Measurements from ENCODE around the gene NKAIN2. TPM values are rescaled to one million over a fixed set of nuclear protein-coding genes. Genes with fewer than 3 reads are reported as not detected.

Gene NKAIN2
- total RNA-seq, 2 experiments from 2014 or later, result not detected

GRCh38 chr6:124757560-124757959 is 953.9 kb downstream of the NKAIN2 start:
- intact Hi-C loops (cut with DNase I, micrococcal nuclease), result no loop called here
- no peaks in the 10 kb centered on the region for H3K36me3 Mint-ChIP-seq (ENCODE audit: low read depth)
- H3K4me3 Mint-ChIP-seq, result no peak overlapping the region
- DNase-seq, result no peak
- POLR2A ChIA-PET, result no interaction called here
- no peak overlapping the region for H3K27ac Mint-ChIP-seq
- CTCF ChIA-PET, result no interaction called here
- no peak for ATAC-seq
- H3K4me1 Mint-ChIP-seq, result no peaks in the 10 kb centered on the region
- no peaks in the 10 kb centered on the region for H3K27me3 Mint-ChIP-seq
- no peaks in the 10 kb centered on the region for H3K9me3 Mint-ChIP-seq (ENCODE audit: low read depth)

GRCh38 chr6:124758663-124759062 is 955.0 kb downstream of the NKAIN2 start:
- DNase-seq (no peak), ATAC-seq (no peak)
- CTCF ChIA-PET, result no interaction called here
- POLR2A ChIA-PET, result no interaction called here
- Mint-ChIP-seq H3K4me1 (no peaks in the 10 kb centered on the region), H3K36me3 (ENCODE audit: low read depth) (no peaks in the 10 kb centered on the region), H3K27ac (no peak overlapping the region), H3K9me3 (ENCODE audit: low read depth) (no peaks in the 10 kb centered on the region), H3K27me3 (no peaks in the 10 kb centered on the region), H3K4me3 (no peak overlapping the region)
- intact Hi-C loops (cut with DNase I, micrococcal nuclease), result no loop called here

GRCh38 chr6:124765280-124765679 is 961.6 kb downstream of the NKAIN2 start:
- ATAC-seq (no peak), DNase-seq (no peak)
- ChIA-PET POLR2A (no interaction called here), CTCF (no interaction called here)
- H3K36me3 Mint-ChIP-seq (ENCODE audit: low read depth), result no peaks in the 10 kb centered on the region
- no peak overlapping the region for H3K4me3 Mint-ChIP-seq
- no peaks in the 10 kb centered on the region for H3K4me1 Mint-ChIP-seq
- peaks cover 2% of the 10 kb centered on the region for H3K27me3 Mint-ChIP-seq
- intact Hi-C loops (cut with DNase I, micrococcal nuclease), result no loop called here
- no peaks in the 10 kb centered on the region for H3K9me3 Mint-ChIP-seq (ENCODE audit: low read depth)
- H3K27ac Mint-ChIP-seq, result no peak overlapping the region

- intact Hi-C loops (cut with DNase I, micrococcal nuclease), result no loop called here
- no peak for ATAC-seq
- H3K27me3 Mint-ChIP-seq, result peaks cover 5% of the 10 kb centered on the region
- H3K9me3 Mint-ChIP-seq (ENCODE audit: low read depth), result no peaks in the 10 kb centered on the region
- POLR2A ChIA-PET, result no interaction called here
- H3K27ac Mint-ChIP-seq, result no peak overlapping the region
- H3K4me1 Mint-ChIP-seq, result no peaks in the 10 kb centered on the region
- CTCF ChIA-PET, result no interaction called here
- no peak for DNase-seq
- no peaks in the 10 kb centered on the region for H3K36me3 Mint-ChIP-seq (ENCODE audit: low read depth)
- no peak overlapping the region for H3K4me3 Mint-ChIP-seq
Measured at GRCh38 chr6:124768224-124768623, 964.6 kb downstream of the NKAIN2 start.

GRCh38 chr6:124769811-124770544 is 966.3 kb downstream of the NKAIN2 start:
- no peak overlapping the region for H3K4me3 Mint-ChIP-seq
- H3K4me1 Mint-ChIP-seq, result no peaks in the 10 kb centered on the region
- H3K27ac Mint-ChIP-seq, result no peak overlapping the region
- CTCF ChIA-PET, result no interaction called here
- H3K27me3 Mint-ChIP-seq, result peaks cover 5% of the 10 kb centered on the region
- ATAC-seq (no peak), DNase-seq (no peak)
- intact Hi-C loops (cut with DNase I, micrococcal nuclease), result no loop called here
- POLR2A ChIA-PET, result no interaction called here
- H3K36me3 Mint-ChIP-seq (ENCODE audit: low read depth), result no peaks in the 10 kb centered on the region
- H3K9me3 Mint-ChIP-seq (ENCODE audit: low read depth), result no peaks in the 10 kb centered on the region

- Mint-ChIP-seq H3K27ac (no peak overlapping the region), H3K36me3 (ENCODE audit: low read depth) (no peaks in the 10 kb centered on the region), H3K4me3 (no peak overlapping the region), H3K27me3 (peaks cover 5% of the 10 kb centered on the region), H3K9me3 (ENCODE audit: low read depth) (no peaks in the 10 kb centered on the region), H3K4me1 (no peaks in the 10 kb centered on the region)
- CTCF ChIA-PET, result no interaction called here
- POLR2A ChIA-PET, result no interaction called here
- no peak for ATAC-seq
- no peak for DNase-seq
- intact Hi-C loops (cut with DNase I, micrococcal nuclease), result no loop called here
Measured at GRCh38 chr6:124770784-124771183, 967.1 kb downstream of the NKAIN2 start.

GRCh38 chr6:124772733-124773319 is 969.2 kb downstream of the NKAIN2 start:
- DNase-seq, result no peak
- Mint-ChIP-seq H3K4me3 (no peak overlapping the region), H3K27ac (no peak overlapping the region), H3K9me3 (ENCODE audit: low read depth) (no peaks in the 10 kb centered on the region), H3K4me1 (no peaks in the 10 kb centered on the region), H3K36me3 (ENCODE audit: low read depth) (no peaks in the 10 kb centered on the region), H3K27me3 (peaks cover 7% of the 10 kb centered on the region)
- POLR2A ChIA-PET, result no interaction called here
- intact Hi-C loops (cut with DNase I, micrococcal nuclease), result no loop called here
- no peak for ATAC-seq
- CTCF ChIA-PET, result no interaction called here

- no peak overlapping the region for H3K4me3 Mint-ChIP-seq
Measured at GRCh38 chr6:124775121-124775520, 971.5 kb downstream of the NKAIN2 start.

GRCh38 chr6:124777863-124778262 is 974.2 kb downstream of the NKAIN2 start:
- H3K36me3 Mint-ChIP-seq (ENCODE audit: low read depth), result no peaks in the 10 kb centered on the region
- H3K9me3 Mint-ChIP-seq (ENCODE audit: low read depth), result no peaks in the 10 kb centered on the region
- DNase-seq, result no peak
- H3K4me3 Mint-ChIP-seq, result no peak overlapping the region
- CTCF ChIA-PET, result no interaction called here
- ATAC-seq, result no peak
- no peak overlapping the region for H3K27ac Mint-ChIP-seq
- H3K4me1 Mint-ChIP-seq, result no peaks in the 10 kb centered on the region
- peaks cover 2% of the 10 kb centered on the region for H3K27me3 Mint-ChIP-seq
- POLR2A ChIA-PET, result no interaction called here
- intact Hi-C loops (cut with DNase I, micrococcal nuclease), result no loop called here

More at GRCh38 chr6:124775121-124775520, 971.5 kb downstream of the NKAIN2 start:
- DNase-seq (no peak), ATAC-seq (no peak)
- ChIA-PET POLR2A (no interaction called here), CTCF (no interaction called here)
- H3K27me3 Mint-ChIP-seq, result peaks cover 5% of the 10 kb centered on the region
- no peaks in the 10 kb centered on the region for H3K4me1 Mint-ChIP-seq
- no peaks in the 10 kb centered on the region for H3K36me3 Mint-ChIP-seq (ENCODE audit: low read depth)
- H3K9me3 Mint-ChIP-seq (ENCODE audit: low read depth), result no peaks in the 10 kb centered on the region
- intact Hi-C loops (cut with DNase I, micrococcal nuclease), result no loop called here
- H3K27ac Mint-ChIP-seq, result no peak overlapping the region

- no peaks in the 10 kb centered on the region for H3K9me3 Mint-ChIP-seq (ENCODE audit: low read depth)
- intact Hi-C loops (cut with DNase I, micrococcal nuclease), result no loop called here
- no peaks in the 10 kb centered on the region for H3K36me3 Mint-ChIP-seq (ENCODE audit: low read depth)
- DNase-seq (no peak), ATAC-seq (no peak)
- ChIA-PET POLR2A (no interaction called here), CTCF (no interaction called here)
- no peak overlapping the region for H3K4me3 Mint-ChIP-seq
- H3K4me1 Mint-ChIP-seq, result no peaks in the 10 kb centered on the region
- H3K27me3 Mint-ChIP-seq, result peaks cover 2% of the 10 kb centered on the region
- H3K27ac Mint-ChIP-seq, result no peak overlapping the region
Measured at GRCh38 chr6:124780623-124781022, 977.0 kb downstream of the NKAIN2 start.

- H3K4me1 Mint-ChIP-seq, result no peaks in the 10 kb centered on the region
- ATAC-seq (no peak), DNase-seq (no peak)
- H3K27me3 Mint-ChIP-seq, result peaks cover 6% of the 10 kb centered on the region
- no peaks in the 10 kb centered on the region for H3K9me3 Mint-ChIP-seq (ENCODE audit: low read depth)
- ChIA-PET POLR2A (no interaction called here), CTCF (no interaction called here)
- no peak overlapping the region for H3K4me3 Mint-ChIP-seq
- no peaks in the 10 kb centered on the region for H3K36me3 Mint-ChIP-seq (ENCODE audit: low read depth)
- intact Hi-C loops (cut with DNase I, micrococcal nuclease), result no loop called here
- no peak overlapping the region for H3K27ac Mint-ChIP-seq
Measured at GRCh38 chr6:124783344-124783743, 979.7 kb downstream of the NKAIN2 start.

GRCh38 chr6:124791156-124791555 is 987.5 kb downstream of the NKAIN2 start:
- no peak for DNase-seq
- POLR2A ChIA-PET, result no interaction called here
- H3K4me3 Mint-ChIP-seq, result no peak overlapping the region
- H3K27me3 Mint-ChIP-seq, result peaks cover 10% of the 10 kb centered on the region
- H3K36me3 Mint-ChIP-seq (ENCODE audit: low read depth), result no peaks in the 10 kb centered on the region
- no peaks in the 10 kb centered on the region for H3K4me1 Mint-ChIP-seq
- no peaks in the 10 kb centered on the region for H3K9me3 Mint-ChIP-seq (ENCODE audit: low read depth)
- intact Hi-C loops (cut with DNase I, micrococcal nuclease), result loop anchor here in 1 of 2 experiments (10.0 kb wide), 1 partner anchor 986 kb away; the partner anchor contains the start of gene NKAIN2
- H3K27ac Mint-ChIP-seq, result no peak overlapping the region
- CTCF ChIA-PET, result no interaction called here
- no peak for ATAC-seq

All from activated CD4-positive, alpha-beta T cell treated with anti-CD3 and anti-CD28 coated beads for 36 hours (primary cell).